Measurements from ENCODE around the gene UNC5C. TPM values are rescaled to one million over a fixed set of nuclear protein-coding genes. Genes with fewer than 3 reads are reported as not detected.
A peak's percentile ranks its signal among the peaks of the same experiment; 100 is the strongest.

The UNC5C gene
- total and polyA plus RNA-seq, 2 donors (not counting 1 experiment from before 2014, with no cell fraction given) = 2.0 to 11.6 TPM

- H3K4me2 ChIP-seq (ENCODE audit: extremely low read depth, insufficient read depth, low read length) = no peak overlapping the region
- no peaks in the 10 kb centered on the region for H3K79me2 ChIP-seq (ENCODE audit: control insufficient read depth, insufficient read depth, low read length)
- TF ChIP-seq CTCF (conservative IDR thresholded peaks at IDR 0.05 in 1 of 2, IDR thresholded peaks at IDR 0.05 in 1 of 2; ENCODE audit: low read depth in 1 of 2, low read length in 2 of 2) (no peak), EZH2 (IDR thresholded peaks at IDR 0.05; ENCODE audit: low read length, missing control alignments) (no peak)
- no peaks in the 10 kb centered on the region for H3K9me3 ChIP-seq (ENCODE audit: control insufficient read depth, insufficient read depth, low read depth, low read length)
- H3K9ac ChIP-seq (ENCODE audit: insufficient read depth, low read length) = no peak overlapping the region
- DNase-seq (ENCODE audit: low read depth in 2 of 2) = peak in 1 of 2 donors; percentile 34
- no peaks in the 10 kb centered on the region for H4K20me1 ChIP-seq (ENCODE audit: control insufficient read depth, extremely low read depth, insufficient read depth, low read length)
- H3K36me3 ChIP-seq (ENCODE audit: control insufficient read depth, insufficient read depth, low read length) = no peaks in the 10 kb centered on the region
- no peak overlapping the region for H2AFZ ChIP-seq (ENCODE audit: low read length)
- H3K4me1 ChIP-seq (ENCODE audit: control insufficient read depth, extremely low read depth, insufficient read depth, low read length) = no peaks in the 10 kb centered on the region
- H3K27me3 ChIP-seq (ENCODE audit: control insufficient read depth, insufficient read depth, low read length) = no peaks in the 10 kb centered on the region
- H3K4me3 ChIP-seq (replicated peaks in 1 of 4; ENCODE audit: control extremely low read depth in 1 of 4, insufficient read depth in 1 of 4, low read depth in 3 of 4, low read length in 4 of 4) = no peak overlapping the region
- no peak overlapping the region for H3K27ac ChIP-seq (ENCODE audit: insufficient read depth, low read length)
Observed at GRCh38 chr4:95388911-95389310, 159.9 kb downstream of the UNC5C start.

GRCh38 chr4:95387719-95388118 is 161.1 kb downstream of the UNC5C start:
- H3K4me2 ChIP-seq (ENCODE audit: extremely low read depth, insufficient read depth, low read length) = no peak overlapping the region
- no peak overlapping the region for H3K9ac ChIP-seq (ENCODE audit: insufficient read depth, low read length)
- DNase-seq (ENCODE audit: low read depth in 2 of 2) = peak in 1 of 2 donors; percentile 15
- H3K9me3 ChIP-seq (ENCODE audit: control insufficient read depth, insufficient read depth, low read depth, low read length) = no peaks in the 10 kb centered on the region
- no peak for TF ChIP-seq EZH2 (IDR thresholded peaks at IDR 0.05; ENCODE audit: low read length, missing control alignments)
- no peak for TF ChIP-seq CTCF (conservative IDR thresholded peaks at IDR 0.05 in 1 of 2, IDR thresholded peaks at IDR 0.05 in 1 of 2; ENCODE audit: low read depth in 1 of 2, low read length in 2 of 2)
- H3K4me1 ChIP-seq (ENCODE audit: control insufficient read depth, extremely low read depth, insufficient read depth, low read length) = no peaks in the 10 kb centered on the region
- H3K79me2 ChIP-seq (ENCODE audit: control insufficient read depth, insufficient read depth, low read length) = no peaks in the 10 kb centered on the region
- H3K27ac ChIP-seq (ENCODE audit: insufficient read depth, low read length) = no peak overlapping the region
- no peaks in the 10 kb centered on the region for H3K27me3 ChIP-seq (ENCODE audit: control insufficient read depth, insufficient read depth, low read length)
- no peak overlapping the region for H3K4me3 ChIP-seq (replicated peaks in 1 of 4; ENCODE audit: control extremely low read depth in 1 of 4, insufficient read depth in 1 of 4, low read depth in 3 of 4, low read length in 4 of 4)
- H2AFZ ChIP-seq (ENCODE audit: low read length) = no peak overlapping the region
- no peaks in the 10 kb centered on the region for H3K36me3 ChIP-seq (ENCODE audit: control insufficient read depth, insufficient read depth, low read length)
- no peaks in the 10 kb centered on the region for H4K20me1 ChIP-seq (ENCODE audit: control insufficient read depth, extremely low read depth, insufficient read depth, low read length)

DNA sequence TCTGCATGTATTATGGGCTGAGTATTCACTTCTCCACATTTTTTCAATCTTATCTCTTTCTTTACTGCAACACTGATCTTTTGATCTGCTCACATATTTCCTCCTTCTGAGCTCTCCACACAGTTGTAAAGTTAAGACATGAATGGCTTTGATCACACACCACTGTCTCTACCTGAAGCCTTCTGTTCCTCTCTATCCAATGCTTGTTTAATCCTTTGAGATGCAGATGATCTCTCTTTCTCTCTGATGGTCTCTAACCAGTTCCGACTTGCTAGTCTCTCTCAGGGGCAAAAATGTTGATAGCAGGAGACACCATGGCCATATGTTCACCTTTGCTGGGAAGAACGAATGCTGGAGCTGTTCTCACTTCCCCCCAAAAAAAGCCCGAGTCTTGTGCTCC is 162.4 kb downstream of the UNC5C start:
- H3K4me1 ChIP-seq (ENCODE audit: control insufficient read depth, extremely low read depth, insufficient read depth, low read length) = no peaks in the 10 kb centered on the region
- TF ChIP-seq EZH2 (IDR thresholded peaks at IDR 0.05; ENCODE audit: low read length, missing control alignments) = no peak
- no peak for TF ChIP-seq CTCF (conservative IDR thresholded peaks at IDR 0.05 in 1 of 2, IDR thresholded peaks at IDR 0.05 in 1 of 2; ENCODE audit: low read depth in 1 of 2, low read length in 2 of 2)
- no peaks in the 10 kb centered on the region for H3K27me3 ChIP-seq (ENCODE audit: control insufficient read depth, insufficient read depth, low read length)
- no peak overlapping the region for H3K4me3 ChIP-seq (replicated peaks in 1 of 4; ENCODE audit: control extremely low read depth in 1 of 4, insufficient read depth in 1 of 4, low read depth in 3 of 4, low read length in 4 of 4)
- H3K9ac ChIP-seq (ENCODE audit: insufficient read depth, low read length) = no peak overlapping the region
- no peaks in the 10 kb centered on the region for H3K9me3 ChIP-seq (ENCODE audit: control insufficient read depth, insufficient read depth, low read depth, low read length)
- no peaks in the 10 kb centered on the region for H3K79me2 ChIP-seq (ENCODE audit: control insufficient read depth, insufficient read depth, low read length)
- H2AFZ ChIP-seq (ENCODE audit: low read length) = no peak overlapping the region
- no peak overlapping the region for H3K4me2 ChIP-seq (ENCODE audit: extremely low read depth, insufficient read depth, low read length)
- DNase-seq (ENCODE audit: low read depth in 2 of 2) = no peak
- H3K27ac ChIP-seq (ENCODE audit: insufficient read depth, low read length) = no peak overlapping the region
- no peaks in the 10 kb centered on the region for H4K20me1 ChIP-seq (ENCODE audit: control insufficient read depth, extremely low read depth, insufficient read depth, low read length)
- H3K36me3 ChIP-seq (ENCODE audit: control insufficient read depth, insufficient read depth, low read length) = no peaks in the 10 kb centered on the region

Data from fibroblast of lung (primary cell).